Right kidney (tissue), 1 donor: Measurements from ENCODE around the gene GATA2.

ENCODE experiments used
- DNase-seq: peaks from one replicate; pipeline ENCODE4 v3.0.0-alpha.2; 2016

Gene GATA2

GRCh38 chr3:128456776-128457715 is 36.0 kb downstream of the GATA2 start:
- DNase-seq, result no peak

DNA sequence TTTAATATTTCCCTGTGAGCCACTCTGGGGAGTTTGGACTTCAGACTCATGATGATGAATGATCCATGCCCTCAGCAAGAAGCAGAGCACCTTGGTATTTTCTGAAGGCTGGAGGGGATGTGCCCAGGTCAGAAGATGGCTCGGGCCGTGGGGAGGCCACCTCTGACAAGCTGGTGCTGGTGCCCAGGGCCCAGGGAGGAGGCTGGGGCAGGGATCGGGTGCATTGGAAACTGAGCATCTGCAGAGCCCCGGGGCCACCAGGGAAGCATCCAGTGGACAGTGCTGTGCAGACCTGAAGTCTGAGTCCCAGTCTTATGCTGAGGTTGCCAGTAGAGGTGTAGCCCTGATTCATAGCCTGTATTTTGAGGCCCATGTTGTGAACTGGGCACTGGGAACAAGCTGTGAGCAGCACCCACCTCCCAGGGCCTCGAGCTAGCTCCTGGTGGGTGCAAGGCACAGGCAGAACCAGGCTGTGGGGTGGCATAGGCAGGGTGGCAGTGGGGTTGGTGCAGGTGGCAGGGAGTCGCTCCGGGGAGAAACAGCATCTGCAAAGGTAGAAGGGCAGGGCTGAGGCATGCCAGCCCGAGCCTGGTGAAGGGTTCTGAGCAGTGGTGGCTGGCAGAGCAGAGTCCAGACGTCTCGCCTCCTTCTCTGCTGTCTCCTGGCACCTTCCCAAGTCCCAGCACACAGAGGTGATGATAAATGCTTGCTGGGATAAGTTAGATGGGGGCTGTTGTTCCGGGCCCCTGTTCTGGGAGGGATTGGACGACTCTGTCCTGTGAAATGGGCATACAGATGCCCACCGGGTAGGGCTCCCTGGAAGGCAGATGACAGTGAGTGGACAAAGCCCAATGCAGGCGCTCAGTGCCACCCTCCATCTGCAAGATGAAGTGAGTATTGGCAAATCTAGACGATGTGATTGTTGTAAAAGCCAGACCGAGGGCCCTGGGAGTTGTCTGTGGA is 36.9 kb downstream of the GATA2 start:
- no peak for DNase-seq

- DNase-seq, result no peak
Observed at GRCh38 chr3:128455116-128455515, 37.9 kb downstream of the GATA2 start.

- DNase-seq, result no peak
Observed at GRCh38 chr3:128454310-128454618, 38.7 kb downstream of the GATA2 start.

- DNase-seq, result no peak
Observed at GRCh38 chr3:128453501-128454309, 39.3 kb downstream of the GATA2 start.

DNA sequence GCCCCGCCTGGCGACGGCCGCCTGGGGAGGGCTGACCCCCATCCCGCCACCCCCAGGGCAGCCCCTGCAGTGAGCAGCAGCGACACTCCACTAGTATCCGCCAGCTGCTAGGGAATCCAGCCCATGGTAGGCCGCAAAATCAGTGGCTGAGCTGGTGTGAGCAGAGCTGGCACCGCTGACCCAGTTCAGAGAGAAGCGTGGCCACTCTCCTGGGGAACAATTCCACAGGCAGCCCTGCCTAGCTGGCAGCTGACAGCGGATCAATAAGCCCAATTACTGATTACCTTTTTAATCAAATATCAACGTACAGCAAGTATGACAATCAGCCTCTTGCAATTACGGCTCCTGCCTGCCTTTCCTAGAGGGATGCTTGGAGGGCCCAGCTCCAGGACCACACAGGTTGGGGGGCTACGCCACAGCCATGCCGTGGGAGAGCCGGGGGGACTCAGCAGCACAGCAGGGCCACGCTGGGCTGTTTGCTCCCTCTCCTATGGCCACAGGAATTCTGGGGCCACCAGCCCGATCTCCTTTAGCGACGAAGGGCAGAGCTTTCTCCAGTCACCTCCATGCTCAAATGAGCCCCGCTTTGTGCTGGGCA is 40.2 kb downstream of the GATA2 start:
- DNase-seq, result no peak

DNA sequence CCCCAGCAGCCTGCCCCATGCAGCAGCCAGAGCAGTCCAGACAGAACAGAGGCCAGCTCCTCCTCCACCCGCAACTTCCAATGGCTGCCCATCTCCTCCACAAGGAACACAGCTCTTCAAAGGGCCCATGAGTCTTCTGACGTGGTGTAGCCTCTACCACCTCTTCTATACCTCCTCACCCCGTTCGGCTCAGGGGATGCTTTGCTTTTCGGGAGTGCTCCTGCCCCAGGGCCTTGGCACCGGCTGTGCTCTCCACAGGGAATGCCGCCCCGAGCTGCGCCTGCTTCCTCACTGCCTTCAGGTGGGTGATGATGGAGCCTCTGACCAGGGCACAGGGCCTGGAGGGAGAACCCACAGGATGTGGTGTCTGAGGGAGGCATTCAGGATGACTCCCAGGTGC is 40.9 kb downstream of the GATA2 start:
- DNase-seq, result no peak

GRCh38 chr3:128449111-128449638 is 43.8 kb downstream of the GATA2 start:
- no peak for DNase-seq

DNA sequence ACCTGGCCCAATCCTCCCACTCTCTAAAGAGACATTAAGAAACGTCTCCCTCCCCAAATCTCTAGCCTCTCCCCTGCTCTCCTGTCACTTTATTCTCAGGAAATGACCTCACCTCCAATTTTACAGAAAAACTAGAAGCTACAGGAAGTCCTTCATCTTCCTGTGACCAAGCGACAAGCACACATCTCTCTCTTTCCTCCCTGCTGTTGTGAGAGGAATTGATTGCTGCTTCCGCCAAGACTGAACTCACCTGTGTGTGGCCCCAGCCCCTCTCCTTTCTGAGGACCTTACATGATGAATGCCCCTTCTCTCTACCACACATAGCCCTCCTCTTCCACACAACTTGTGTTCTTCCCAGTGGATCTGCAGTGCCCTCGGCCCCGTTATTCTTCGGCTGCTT is 44.5 kb downstream of the GATA2 start:
- no peak for DNase-seq

DNA sequence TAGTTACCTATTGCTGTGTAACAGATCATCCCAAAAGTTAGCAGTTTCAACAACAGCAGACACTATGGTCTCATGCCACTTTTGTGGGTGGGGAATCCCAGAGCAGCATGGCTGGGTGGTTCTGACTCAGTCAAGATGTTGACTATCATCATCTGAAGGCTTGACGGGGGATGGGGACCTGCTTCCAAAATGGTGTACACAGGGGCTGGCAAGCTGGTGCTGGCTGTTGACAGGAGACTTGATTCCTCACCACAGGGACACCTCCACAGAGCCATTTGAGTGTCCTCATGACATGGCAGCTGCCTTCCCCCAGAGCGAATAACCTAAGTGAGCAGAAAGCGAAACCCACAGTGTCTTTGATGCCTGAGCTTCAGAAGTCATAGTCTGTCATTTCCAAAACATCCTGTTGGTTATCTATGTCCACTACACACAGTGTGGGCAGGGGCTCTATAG is 45.4 kb downstream of the GATA2 start:
- DNase-seq, result no peak

DNA sequence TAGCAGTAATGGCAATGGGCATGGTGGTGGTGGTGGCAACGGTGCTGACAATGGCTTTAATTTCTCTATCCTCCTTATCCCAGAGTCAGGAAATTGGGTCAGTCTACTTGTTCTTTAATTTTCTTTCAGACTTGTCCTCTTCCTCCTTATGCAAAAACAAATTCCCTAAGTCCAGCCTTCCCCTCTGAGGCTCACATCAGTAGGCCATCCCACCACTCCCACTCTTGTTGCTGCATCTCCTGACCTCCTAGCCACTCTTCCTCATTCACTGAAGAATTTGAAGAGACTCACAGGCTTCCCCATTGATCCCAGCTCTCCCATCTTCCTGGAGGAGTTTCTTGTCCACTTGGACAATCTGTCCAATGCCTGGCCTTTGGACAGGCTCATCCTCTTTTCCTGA is 46.2 kb downstream of the GATA2 start:
- no peak for DNase-seq

GRCh38 chr3:128445357-128445756 is 47.6 kb downstream of the GATA2 start:
- DNase-seq, result no peak

DNA sequence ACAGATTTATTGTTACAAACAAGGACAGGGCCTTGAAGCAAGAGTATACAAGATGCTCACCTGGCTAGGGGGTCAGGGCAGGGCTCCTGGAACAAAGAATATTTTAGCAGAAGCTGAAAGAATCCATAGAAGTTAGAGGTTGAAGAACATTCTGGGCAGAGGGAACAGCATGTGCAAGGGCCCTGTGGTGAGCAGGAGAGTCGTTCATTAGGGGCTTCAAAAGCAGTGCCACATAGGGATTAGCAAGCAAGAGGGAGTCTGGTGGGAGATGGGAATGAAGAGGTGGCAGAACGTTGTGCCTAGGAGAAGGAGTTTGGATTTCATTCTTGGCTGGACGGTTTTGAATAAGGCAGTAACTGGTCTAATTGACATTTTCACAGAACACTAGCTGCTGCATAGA is 49.2 kb downstream of the GATA2 start:
- no peak for DNase-seq

DNA sequence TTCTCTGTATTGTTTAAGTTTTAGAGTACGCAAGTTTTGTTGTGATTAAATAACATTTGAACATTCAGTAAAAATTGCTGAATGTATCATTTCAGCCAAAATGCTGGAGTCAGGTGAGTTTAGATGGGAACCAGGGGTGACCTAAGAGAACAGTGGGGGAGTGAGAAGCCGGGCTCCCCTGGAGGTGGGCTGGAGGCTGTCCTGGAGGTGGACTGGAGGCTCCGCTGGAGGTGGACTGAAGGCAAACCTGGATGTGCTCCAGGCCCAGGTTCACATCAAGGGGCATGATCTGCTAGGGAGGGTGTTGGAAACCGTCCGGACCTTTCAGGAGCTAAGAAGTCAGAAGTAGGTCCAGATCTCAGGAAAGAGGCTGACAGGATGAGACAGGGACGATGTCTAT is 50.1 kb downstream of the GATA2 start:
- DNase-seq, result no peak

DNA sequence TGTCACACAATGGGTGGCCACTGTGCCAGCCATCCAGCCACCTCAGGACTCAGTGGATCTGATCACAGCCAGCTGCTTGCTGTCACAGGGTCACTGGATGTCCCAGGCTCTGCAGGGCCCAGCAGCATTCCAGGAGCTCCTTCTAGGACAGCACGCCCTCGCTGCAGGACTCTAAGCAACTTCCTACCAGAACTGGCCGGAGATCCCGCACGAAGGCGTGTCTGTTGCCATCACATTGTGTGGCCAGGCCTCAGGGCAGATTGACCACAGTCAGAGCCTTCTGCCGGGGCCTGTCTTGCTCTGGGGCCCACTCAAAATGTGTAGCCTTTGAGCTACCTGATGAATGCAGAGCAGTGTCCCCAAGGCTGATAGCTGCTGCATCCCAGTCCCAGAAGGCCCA is 50.9 kb downstream of the GATA2 start:
- DNase-seq, result no peak

- no peak for DNase-seq
Observed at GRCh38 chr3:128439226-128439625, 53.8 kb downstream of the GATA2 start.

GRCh38 chr3:128438488-128439072 is 54.4 kb downstream of the GATA2 start:
- DNase-seq, result no peak

GRCh38 chr3:128436214-128436613 is 56.8 kb downstream of the GATA2 start:
- no peak for DNase-seq

DNA sequence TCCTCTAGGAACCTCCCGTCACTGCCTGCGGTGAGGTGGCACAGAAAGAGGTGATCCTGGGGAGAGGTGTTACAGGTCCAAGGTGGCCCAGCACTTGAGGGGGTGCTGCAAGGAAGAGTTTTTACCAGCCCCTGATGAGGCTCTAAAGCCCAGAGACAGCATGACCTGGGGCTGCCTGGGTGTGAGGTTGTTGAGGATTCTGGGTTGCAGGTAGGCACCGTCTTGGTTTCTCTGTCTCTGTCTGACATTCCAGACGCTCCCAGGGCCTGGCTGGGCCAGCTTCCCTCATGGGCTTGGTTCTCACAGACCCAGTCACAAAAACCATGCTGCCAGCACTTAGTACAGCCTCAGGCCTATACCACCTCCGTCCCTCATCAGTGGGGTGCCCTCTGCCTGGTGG is 57.4 kb downstream of the GATA2 start:
- no peak for DNase-seq

- DNase-seq, result no peak
Observed at GRCh38 chr3:128435058-128435457, 57.9 kb downstream of the GATA2 start.

- no peak for DNase-seq
Observed at GRCh38 chr3:128434524-128434923, 58.5 kb downstream of the GATA2 start.

DNA sequence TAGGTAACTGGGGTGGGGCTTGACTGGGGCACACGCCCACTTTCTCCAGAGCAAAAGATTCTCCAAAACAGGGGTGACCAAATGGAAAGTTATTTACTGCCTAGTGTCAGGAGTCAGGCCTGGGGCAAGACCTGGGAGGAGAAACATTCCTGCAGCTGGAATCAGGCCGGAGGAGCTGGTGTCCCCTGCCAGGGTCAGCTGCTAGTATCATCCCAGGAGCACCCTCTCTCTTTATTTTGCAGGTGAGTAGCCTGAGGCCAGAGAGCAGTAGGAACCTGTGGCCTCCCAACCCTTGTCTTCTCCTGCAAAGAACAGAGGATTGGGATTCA is 59.2 kb downstream of the GATA2 start:
- no peak for DNase-seq
